Nucleus accumbens (tissue), 56 donors: ENCODE data around the gene TRIM22.
"Not testable (repeated sequence)": the region's sequence is repeated elsewhere in the genome, so short reads cannot be mapped to it uniquely, and the experiment has no call there.

Source experiments
- DNase-seq, 56 donors: peaks; one replicate each; lab custom pipeline; 2025; lab: John Stamatoyannopoulos, UW

The TRIM22 gene, protein sequence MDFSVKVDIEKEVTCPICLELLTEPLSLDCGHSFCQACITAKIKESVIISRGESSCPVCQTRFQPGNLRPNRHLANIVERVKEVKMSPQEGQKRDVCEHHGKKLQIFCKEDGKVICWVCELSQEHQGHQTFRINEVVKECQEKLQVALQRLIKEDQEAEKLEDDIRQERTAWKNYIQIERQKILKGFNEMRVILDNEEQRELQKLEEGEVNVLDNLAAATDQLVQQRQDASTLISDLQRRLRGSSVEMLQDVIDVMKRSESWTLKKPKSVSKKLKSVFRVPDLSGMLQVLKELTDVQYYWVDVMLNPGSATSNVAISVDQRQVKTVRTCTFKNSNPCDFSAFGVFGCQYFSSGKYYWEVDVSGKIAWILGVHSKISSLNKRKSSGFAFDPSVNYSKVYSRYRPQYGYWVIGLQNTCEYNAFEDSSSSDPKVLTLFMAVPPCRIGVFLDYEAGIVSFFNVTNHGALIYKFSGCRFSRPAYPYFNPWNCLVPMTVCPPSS

GRCh38 chr11:5689551-5689983, at the start of gene TRIM22:
TRIM22 (plus strand) TSS chr11:5689790; CDS start chr11:5696233, 6,443 bp downstream.
- DNase-seq, result peak in 5 of 56 donors; percentile 4 to 20 (median 7)

- DNase-seq, result no peak
Measured at GRCh38 chr11:5639953-5640352, 49.6 kb upstream of the TRIM22 start.

DNA sequence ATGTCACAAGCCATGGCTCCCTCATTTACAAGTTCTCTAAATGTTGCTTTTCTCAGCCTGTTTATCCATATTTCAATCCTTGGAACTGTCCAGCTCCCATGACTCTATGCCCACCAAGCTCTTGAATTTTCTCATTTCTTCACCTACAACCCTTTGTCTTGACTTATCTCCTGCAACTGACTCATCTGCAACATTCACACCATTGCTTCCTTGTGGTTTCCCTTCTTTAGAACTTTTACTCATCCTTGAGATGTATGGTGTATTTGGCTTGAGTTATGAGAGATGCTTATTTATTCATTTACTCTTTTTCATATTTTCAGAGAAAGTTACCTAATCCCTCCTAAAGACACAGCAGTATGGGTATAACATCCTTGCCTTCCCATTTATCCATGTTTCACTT, 46.0 kb upstream of the TRIM22 start:
- no peak for DNase-seq

- DNase-seq, result no peak
Measured at GRCh38 chr11:5646139-5646538, 43.5 kb upstream of the TRIM22 start.

GRCh38 chr11:5655474-5655873, 34.1 kb upstream of the TRIM22 start:
- no peak for DNase-seq

GRCh38 chr11:5656956-5657355, 32.6 kb upstream of the TRIM22 start:
- DNase-seq, result not testable (repeated sequence)

DNA sequence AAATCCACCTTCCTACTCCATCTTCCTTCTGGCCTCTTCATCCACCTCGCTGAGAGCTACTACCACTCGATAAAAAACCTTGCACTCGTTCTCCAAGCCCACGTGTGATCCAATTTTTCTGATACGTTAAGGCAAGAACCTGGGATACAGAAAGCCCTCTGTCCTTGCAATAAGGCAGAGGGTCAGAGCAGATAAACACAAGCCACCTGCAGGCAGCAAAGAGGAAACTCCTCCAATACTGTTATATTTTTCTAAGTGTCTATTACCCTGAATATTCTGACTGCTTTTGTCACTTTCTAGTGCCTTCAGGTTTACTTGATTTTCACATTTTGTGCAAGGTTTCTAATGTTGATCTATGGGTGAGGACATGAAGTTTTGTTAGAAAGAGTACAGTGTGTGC, 31.3 kb upstream of the TRIM22 start:
- no peak for DNase-seq

GRCh38 chr11:5663511-5663910, 26.1 kb upstream of the TRIM22 start:
- DNase-seq, result no peak

DNA sequence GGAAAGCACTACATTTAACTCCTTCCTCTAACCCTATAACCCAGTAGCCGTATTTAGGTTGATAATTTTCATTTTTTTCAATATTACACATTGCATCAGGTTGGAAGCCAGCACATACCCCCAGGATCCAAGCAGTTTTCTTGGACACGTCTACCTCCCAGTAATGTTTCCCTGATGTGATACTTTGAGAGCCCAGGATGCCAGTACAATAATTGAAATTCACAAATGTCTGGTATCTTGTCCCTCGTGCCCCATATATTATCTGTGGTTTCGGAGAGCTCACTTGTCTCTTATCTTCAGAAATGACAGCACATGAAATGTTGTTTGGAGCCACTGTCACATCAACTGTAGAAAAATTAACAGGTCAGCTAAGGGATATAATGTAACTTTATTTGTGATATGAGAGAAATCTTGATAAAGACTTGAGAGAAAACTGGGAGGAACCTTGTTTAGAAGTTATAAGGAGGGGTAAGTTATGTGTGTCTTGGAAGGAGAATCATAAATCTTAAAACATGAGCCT, 24.5 kb upstream of the TRIM22 start:
- DNase-seq, result no peak

- no peak for DNase-seq
Measured at GRCh38 chr11:5665746-5666401, 23.7 kb upstream of the TRIM22 start.

- DNase-seq, result no peak
Measured at GRCh38 chr11:5666402-5666793, 23.2 kb upstream of the TRIM22 start.

- DNase-seq, result no peak
Measured at GRCh38 chr11:5671831-5672230, 17.8 kb upstream of the TRIM22 start.

DNA sequence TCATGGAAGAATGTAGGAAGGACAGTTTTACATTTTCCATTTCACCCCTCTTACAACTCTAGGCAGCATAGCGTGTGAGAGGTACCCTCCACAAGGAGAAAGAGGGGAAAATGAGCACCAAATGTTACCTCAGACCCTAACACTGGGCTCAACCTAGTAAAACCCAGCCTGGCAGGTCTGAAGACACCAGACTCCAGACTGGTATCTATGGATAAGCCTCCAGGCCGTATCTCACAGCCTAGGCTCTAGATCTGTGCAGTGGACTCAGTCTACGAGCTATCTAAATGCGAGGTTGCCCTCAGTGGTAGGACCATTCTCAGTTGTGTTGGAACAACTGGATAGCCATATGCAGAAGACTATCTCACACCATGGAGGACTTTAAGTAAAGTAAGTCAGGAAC, 15.2 kb upstream of the TRIM22 start:
- no peak for DNase-seq

DNA sequence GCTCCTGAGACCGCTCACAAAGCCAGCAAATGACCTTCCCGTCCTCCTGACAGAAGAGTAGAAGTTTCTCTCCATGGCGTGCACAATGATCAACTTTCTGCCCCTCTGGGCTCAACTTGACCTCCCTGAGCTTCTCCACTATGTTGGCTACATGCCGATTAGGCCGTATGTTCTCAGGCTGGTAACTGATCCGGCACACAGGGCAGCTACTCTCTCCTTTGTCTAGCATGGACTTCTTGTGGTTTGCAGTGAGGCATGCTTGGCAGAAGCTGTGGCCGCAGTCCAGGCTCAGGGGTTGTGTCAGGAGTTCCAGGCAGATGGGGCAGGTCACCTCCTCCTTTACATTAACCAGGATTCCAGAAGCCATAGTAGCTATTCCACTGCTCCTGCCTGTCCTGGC, 9.8 kb upstream of the TRIM22 start:
- no peak for DNase-seq

- DNase-seq, result not testable (repeated sequence)
Measured at GRCh38 chr11:5682890-5683441, 6.6 kb upstream of the TRIM22 start.

GRCh38 chr11:5683620-5684019, 6.0 kb upstream of the TRIM22 start:
- DNase-seq, result not testable (repeated sequence)

DNA sequence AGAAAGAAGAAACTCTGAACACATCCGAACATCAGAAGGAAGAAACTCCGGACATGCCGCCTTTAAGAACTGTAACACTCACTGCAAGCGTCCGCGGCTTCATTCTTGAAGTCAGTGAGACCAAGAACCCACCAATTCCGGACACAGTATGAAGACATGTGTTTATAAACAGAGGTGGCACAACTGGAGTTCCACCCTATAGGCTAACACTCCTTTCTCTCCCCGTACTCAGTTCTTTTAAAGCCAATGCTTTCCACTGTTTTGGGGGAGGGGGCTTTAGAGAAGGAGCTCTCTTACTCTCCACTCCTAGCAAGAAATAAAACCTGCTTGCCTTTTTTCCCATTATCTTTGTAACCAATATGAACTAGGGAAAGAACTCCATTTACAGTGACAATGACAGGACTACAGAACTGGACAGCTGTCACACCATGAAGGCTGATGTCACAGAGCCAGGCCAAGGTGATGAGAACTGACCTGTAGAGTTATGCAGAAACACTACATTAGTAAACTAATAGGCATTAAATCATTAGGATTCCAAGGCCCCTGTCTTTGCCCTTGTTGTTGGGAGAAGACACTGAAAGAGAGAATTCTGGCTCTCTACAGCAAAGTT, 5.4 kb upstream of the TRIM22 start:
- no peak for DNase-seq

DNA sequence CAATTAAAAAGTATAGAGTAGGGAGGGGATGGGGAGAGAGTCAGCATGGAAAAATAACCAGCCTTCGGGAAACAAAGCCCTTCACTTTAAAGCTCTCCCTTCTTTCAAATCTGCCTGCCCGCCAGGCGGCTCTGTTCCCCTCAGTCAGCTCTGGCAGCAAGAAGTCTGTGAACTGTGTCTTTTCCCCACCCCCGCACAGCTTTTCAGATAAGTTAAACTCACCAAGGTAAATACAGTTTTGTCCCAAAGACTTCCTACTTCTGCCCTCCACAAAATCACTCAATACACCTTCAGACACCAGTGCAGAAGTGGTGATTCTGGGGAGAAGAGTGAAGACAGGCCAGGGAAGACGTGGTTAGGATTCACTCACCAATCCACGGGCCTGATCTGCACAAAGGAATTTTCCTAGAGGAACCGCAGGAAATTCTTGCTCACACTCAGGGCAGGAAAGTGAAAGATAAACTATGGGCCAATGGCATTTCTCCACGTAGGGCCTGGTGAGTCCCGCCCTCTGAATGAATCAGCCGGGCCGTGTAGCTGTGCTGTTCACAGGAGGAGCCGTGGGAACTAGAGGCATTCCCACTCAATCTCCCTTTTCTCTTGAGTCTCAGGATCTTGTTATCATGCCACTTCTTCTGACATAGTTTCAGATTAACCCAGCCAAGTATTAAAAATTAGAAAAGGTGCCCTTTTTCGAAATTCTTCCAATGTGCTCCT, 4.8 kb upstream of the TRIM22 start, which contains the start of gene TRIM5:
TSS of gene TRIM5 (minus strand) at position 429 of the 717 bp plus-strand sequence. CDS start 4,897 bp downstream, outside the sequence.
- peak in 47 of 56 donors; percentile 6 to 78 (median 35) for DNase-seq

- DNase-seq, result no peak
Measured at GRCh38 chr11:5686426-5686825, 3.2 kb upstream of the TRIM22 start.

DNA sequence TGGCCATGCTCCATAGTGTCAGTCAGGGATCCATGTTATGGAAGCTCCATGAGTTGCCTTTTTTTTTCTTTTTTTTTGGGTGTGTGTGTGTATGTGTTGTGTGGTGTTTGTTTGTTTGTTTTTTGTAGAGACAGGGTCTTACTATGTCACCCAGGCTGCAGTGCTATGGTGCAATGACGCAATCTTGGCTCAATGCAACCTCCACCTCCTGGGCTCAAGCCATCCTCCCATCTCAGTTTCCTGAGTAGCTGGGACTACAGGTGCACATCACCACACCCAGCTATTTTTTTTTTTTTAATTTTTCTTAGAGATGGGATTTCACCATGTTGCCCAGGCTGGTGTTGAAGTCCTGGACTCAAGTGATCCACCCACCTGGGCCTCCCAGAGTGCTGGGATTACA, 1.1 kb upstream of the TRIM22 start:
- no peak for DNase-seq
